K562 treated with DMSO at 1 percent for 4 hours (cell line): ENCODE data around the gene EFCAB5. TPM values are rescaled to one million over a fixed set of nuclear protein-coding genes. Genes with fewer than 3 reads are reported as not detected.

ENCODE experiments used
- total RNA-seq: library from RNA; unstranded; fragments of 300-600 nt; gene quantifications from 2 replicates; pipeline ENCODE4 v1.2.3, GENCODE V29; 2022; ENCODE audit not compliant: insufficient read depth

The EFCAB5 gene
- not detected in 2 replicates for total RNA-seq

DNA sequence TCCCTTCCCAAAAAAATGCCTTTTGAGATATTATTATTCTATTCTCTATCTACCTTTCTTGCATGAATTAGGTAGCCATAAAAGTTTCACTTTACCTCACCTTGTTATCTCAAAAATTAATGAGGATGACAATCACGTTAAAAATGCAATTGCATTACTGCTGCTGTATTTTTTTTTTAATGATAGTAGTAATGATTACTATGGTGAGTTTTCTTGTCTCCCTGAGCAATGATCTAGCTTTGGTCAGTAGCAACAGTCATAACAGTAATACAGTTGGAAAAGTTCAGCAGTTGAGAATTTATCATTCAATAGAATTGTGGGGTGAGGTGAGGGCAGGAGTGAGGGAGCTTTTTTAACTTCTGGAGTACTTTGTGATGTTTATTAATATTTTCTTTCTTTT lies at the start of gene EFCAB5:
Gene EFCAB5 (plus strand): TSS at position 301 of the 400 bp plus-strand sequence. CDS start 163 bp downstream, outside the sequence.

GRCh38 chr17:29929533-29930408 lies 11.7 kb upstream of the EFCAB5 start, which contains the start of gene SSH2:
TSS of gene SSH2 (minus strand) at chr17:29930228. CDS start at chr17:29930000, 228 bp downstream.

GRCh38 chr17:30116661-30117551 lies 175.5 kb downstream of the EFCAB5 start, which contains the start of gene NSRP1:
TSS of gene NSRP1 (plus strand) at chr17:30116816. CDS start at chr17:30116844, 28 bp downstream.

Other genes starting within 250 kb of the EFCAB5 start
- 11.1 and 19.9 TPM in 2 replicates for gene SSH2, start 11.4 kb upstream of the EFCAB5 start, total RNA-seq
- 19.7 and 20.9 TPM in 2 replicates for gene NSRP1, start 175.2 kb downstream of the EFCAB5 start, total RNA-seq